Osteoblast (primary cell): ENCODE results near the gene CFAP99. TPM values are rescaled to one million over a fixed set of nuclear protein-coding genes. Genes with fewer than 3 reads are reported as not detected.

Source experiments
- DNase-seq: peaks from one replicate; pipeline ENCODE4 v3.0.0; 2011; ENCODE audit warnings: low spot score, mixed read lengths; ENCODE audit not compliant: insufficient read length; ENCODE audit errors: missing footprints
- H2AFZ ChIP-seq: 2 replicates; pipeline ENCODE4 v1.6.0; 2011; ENCODE audit warnings: mild to moderate bottlenecking, low read length
- H3K27ac ChIP-seq: 2 replicates; pipeline ENCODE4 v1.5.1; 2011; ENCODE audit warnings: mild to moderate bottlenecking, low read depth, low read length, moderate library complexity
- H3K27me3 ChIP-seq: 2 replicates; pipeline ENCODE4 v1.6.0; 2012; ENCODE audit warnings: mild to moderate bottlenecking, control low read depth, inconsistent platforms, low read length, moderate library complexity; ENCODE audit not compliant: insufficient read depth
- H3K36me3 ChIP-seq: 2 replicates; pipeline ENCODE4 v1.5.1; 2011; ENCODE audit warnings: mild to moderate bottlenecking, low read length, control low read depth, moderate library complexity; ENCODE audit not compliant: insufficient read depth
- H3K4me1 ChIP-seq: 2 replicates; pipeline ENCODE4 v1.5.1; 2011; ENCODE audit warnings: mild to moderate bottlenecking, low read length, control low read depth, moderate library complexity; ENCODE audit not compliant: insufficient read depth
- H3K4me2 ChIP-seq: 2 replicates; pipeline ENCODE4 v1.6.0; 2011; ENCODE audit warnings: mild to moderate bottlenecking, low read length; ENCODE audit not compliant: insufficient read depth
- H3K4me3 ChIP-seq: fragments of 200-600 bp; sonication (generic); 3 replicates; pipeline ENCODE4 v1.5.1; 2012; ENCODE audit warnings: mild to moderate bottlenecking, low read length, inconsistent platforms; ENCODE audit not compliant: insufficient read depth
- H3K79me2 ChIP-seq: 2 replicates; pipeline ENCODE4 v1.6.0; 2012; ENCODE audit warnings: mild to moderate bottlenecking, low read length, control low read depth, inconsistent platforms; ENCODE audit not compliant: insufficient read depth
- H3K9me3 ChIP-seq: 2 replicates; pipeline ENCODE4 v1.5.1; 2011; ENCODE audit warnings: low read depth, low read length, control low read depth
- H4K20me1 ChIP-seq: 2 replicates; pipeline ENCODE4 v1.6.0; 2012; ENCODE audit warnings: mild to moderate bottlenecking, low read length, control low read depth; ENCODE audit not compliant: insufficient read depth
- total RNA-seq: library from RNA; depleted of rRNA; stranded (reverse); fragments of >200 nt; gene quantifications from 2 replicates; pipeline ENCODE4 v1.2.3, GENCODE V29; 2012
- TF ChIP-seq, protein P1 (sequence below): IDR thresholded peaks from 2 replicates; pipeline ENCODE4 v1.5.1; 2011; ENCODE audit warnings: mild to moderate bottlenecking, low read depth, low read length, moderate library complexity; ENCODE audit errors: extremely low read depth

Gene CFAP99
- total RNA-seq, 1 donor: under 0.01 TPM

DNA sequence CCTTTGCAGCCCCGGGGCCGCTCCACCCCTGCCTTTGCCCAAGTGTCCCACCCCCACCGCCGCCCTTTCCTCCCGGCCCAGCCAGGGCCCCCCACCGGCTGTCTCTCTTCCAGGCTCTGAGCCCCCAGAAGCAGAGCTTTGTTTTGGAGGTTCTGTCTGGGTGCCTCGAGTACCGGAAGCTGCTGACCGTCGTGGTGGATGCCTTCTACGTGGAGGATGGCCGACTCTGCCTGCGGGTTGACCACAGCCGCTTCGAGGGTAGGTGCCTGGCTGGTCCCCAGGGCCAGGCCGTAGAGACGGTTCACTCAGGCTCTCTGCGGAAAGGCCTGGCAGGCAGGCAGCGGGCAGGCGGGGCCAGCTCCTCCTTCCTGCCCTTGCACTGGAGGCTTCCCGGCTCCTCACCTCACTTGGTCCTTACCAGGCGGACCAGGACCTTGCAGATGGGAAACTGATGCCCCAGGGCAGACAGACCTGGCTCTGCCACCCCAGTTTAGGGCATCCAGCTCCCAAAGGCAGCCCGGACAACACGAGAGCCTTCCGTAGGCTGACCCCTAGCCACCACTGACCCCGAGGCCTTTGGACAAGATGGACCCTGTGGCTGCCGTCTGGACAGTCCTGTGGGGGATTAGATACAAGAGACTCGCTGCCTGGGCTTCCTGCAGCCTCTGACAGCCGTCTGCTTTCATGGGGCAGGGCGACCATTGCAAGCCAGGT lies 18.2 kb downstream of the CFAP99 start:
- H4K20me1 ChIP-seq: no peaks in the 10 kb centered on the region
- no peaks in the 10 kb centered on the region for H3K79me2 ChIP-seq
- no peaks in the 10 kb centered on the region for H3K36me3 ChIP-seq
- peak; percentile 48 for DNase-seq
- H2AFZ ChIP-seq: no peak overlapping the region
- no peak overlapping the region for H3K27ac ChIP-seq
- H3K4me2 ChIP-seq: no peak overlapping the region
- H3K9me3 ChIP-seq: no peaks in the 10 kb centered on the region
- TF ChIP-seq, protein P1, sequence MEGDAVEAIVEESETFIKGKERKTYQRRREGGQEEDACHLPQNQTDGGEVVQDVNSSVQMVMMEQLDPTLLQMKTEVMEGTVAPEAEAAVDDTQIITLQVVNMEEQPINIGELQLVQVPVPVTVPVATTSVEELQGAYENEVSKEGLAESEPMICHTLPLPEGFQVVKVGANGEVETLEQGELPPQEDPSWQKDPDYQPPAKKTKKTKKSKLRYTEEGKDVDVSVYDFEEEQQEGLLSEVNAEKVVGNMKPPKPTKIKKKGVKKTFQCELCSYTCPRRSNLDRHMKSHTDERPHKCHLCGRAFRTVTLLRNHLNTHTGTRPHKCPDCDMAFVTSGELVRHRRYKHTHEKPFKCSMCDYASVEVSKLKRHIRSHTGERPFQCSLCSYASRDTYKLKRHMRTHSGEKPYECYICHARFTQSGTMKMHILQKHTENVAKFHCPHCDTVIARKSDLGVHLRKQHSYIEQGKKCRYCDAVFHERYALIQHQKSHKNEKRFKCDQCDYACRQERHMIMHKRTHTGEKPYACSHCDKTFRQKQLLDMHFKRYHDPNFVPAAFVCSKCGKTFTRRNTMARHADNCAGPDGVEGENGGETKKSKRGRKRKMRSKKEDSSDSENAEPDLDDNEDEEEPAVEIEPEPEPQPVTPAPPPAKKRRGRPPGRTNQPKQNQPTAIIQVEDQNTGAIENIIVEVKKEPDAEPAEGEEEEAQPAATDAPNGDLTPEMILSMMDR: no peak
- no peaks in the 10 kb centered on the region for H3K27me3 ChIP-seq
- peaks cover 8% of the 10 kb centered on the region for H3K4me1 ChIP-seq
- no peak overlapping the region for H3K4me3 ChIP-seq

DNA sequence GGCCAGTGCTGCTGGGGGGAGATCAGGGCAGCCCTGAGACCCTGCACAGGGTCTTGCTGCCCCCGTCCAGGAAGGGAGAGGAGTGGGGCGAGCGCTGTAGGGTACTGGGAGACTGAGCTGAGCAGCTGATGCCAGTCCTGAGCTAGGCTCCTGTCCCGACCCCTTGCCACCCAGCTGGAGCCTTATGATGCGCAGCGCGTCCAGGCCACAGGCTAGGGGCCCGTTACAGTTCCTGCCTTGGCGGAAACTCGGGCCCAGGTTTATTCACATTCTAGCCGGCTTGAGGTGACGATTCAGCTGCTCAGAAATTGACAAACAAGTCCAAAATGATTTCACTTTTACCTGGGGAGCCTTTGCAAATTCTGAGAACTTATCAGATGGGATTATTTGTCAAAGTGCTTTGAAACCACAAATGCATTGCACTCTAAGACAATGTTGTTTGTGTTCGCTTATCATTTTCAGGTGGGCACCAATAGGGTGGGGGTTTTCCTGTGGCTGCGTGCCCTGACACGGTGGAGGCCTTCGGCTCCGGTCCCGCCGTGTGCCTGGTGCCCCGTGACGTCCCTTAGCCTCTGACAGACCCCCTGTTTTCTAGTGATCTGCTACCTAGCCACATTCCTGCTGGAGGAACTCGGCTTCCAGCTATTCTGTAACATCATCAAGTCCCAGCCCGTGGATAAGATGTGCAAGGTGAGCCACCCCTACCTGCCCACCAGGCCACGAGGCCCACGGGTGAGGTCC lies 18.9 kb downstream of the CFAP99 start:
- H3K36me3 ChIP-seq: no peaks in the 10 kb centered on the region
- TF ChIP-seq, protein P1: no peak
- H3K4me1 ChIP-seq: peaks cover 8% of the 10 kb centered on the region
- H3K27me3 ChIP-seq: no peaks in the 10 kb centered on the region
- H3K9me3 ChIP-seq: no peaks in the 10 kb centered on the region
- no peak overlapping the region for H3K4me2 ChIP-seq
- no peak overlapping the region for H3K27ac ChIP-seq
- DNase-seq: peak; percentile 18
- H3K4me3 ChIP-seq: no peak overlapping the region
- no peaks in the 10 kb centered on the region for H4K20me1 ChIP-seq
- H2AFZ ChIP-seq: no peak overlapping the region
- no peaks in the 10 kb centered on the region for H3K79me2 ChIP-seq

DNA sequence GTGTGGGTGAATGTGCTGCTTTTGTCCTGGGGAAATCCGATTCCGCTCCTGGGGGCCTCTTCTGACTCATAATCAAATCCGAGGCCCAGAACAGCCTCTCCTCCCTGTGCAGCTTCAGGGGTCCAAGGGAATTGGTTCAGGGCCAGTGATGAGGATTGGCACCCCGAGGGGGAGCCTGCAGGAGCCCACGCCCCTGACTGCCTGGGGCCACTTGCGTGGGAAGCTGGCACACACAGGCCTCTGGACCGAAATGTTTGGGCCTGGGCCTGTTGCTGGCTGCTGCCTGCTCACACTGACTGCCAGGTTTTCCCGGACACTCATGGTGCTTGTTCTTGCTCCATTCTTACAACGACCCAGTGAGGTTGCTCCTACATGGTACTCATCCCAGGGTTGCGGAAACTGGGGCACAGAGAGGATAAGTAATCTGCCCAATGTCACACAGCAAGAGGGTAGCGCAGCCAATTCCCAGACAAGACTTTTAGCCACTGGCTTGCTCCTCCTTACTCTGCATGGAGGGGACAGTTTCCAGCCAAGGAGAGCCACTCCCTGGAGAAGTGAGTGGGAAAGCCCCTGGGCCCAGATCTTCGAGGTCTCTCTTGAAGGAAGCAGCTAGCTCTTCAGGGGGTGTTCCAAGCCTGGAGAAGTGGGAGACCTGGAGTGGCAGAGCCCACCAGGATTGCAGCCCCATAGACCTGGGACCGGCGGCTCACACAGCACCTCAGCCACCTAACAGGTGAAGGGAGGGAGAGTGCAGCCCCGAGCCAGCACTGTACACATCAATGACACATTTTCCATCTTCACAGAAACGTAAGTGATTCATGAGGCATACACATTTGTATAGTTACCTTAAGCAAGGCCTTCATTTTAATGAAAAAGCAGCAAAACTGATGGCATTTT lies 20.3 kb downstream of the CFAP99 start:
- no peaks in the 10 kb centered on the region for H3K27me3 ChIP-seq
- H3K9me3 ChIP-seq: no peaks in the 10 kb centered on the region
- H3K4me2 ChIP-seq: no peak overlapping the region
- H3K79me2 ChIP-seq: no peaks in the 10 kb centered on the region
- H2AFZ ChIP-seq: no peak overlapping the region
- no peaks in the 10 kb centered on the region for H3K4me1 ChIP-seq
- TF ChIP-seq, protein P1: no peak
- H3K36me3 ChIP-seq: no peaks in the 10 kb centered on the region
- DNase-seq: peak; percentile 79
- no peak overlapping the region for H3K4me3 ChIP-seq
- H3K27ac ChIP-seq: no peak overlapping the region
- no peaks in the 10 kb centered on the region for H4K20me1 ChIP-seq
